GM18505 (cell line): ENCODE results near the gene ZNF628.

Experiments
- ATAC-seq: cut with Tn5 transposase; IDR thresholded peaks from one replicate; pipeline ENCODE4 v1.9.1; 2021; ENCODE audit not compliant: unreplicated experiment
- POLR2A ChIP-seq: IDR thresholded peaks from 4 replicates; pipeline ENCODE4 v1.6.1; 2011; ENCODE audit warnings: borderline replicate concordance; ENCODE audit not compliant: insufficient read depth, insufficient read length; ENCODE audit errors: extremely low read depth

The ZNF628 gene

GRCh38 chr19:55455576-55456235 is 20.7 kb upstream of the ZNF628 start:
- no peak for ATAC-seq
- TF ChIP-seq POLR2A, result no peak

DNA sequence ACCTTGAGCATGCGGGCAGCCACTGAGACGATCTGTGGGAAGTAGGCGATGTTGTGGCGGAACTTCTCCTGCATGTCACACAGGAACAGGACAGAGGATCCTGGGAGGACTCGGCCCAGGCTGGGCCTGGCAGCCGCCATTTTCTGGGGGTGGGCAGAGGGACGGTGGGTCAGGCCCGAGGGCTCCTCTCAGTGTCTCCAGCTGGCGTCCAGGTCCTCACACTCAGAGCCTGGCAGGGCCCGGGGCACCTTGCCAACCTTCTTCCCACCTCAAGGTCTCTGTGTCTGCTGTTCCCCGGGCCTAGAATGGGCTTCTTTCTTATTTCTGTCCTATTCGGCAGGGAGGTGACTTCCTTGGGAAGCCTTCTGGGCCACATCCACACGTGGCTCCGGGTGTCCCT is 20.1 kb upstream of the ZNF628 start:
- ATAC-seq, result no peak
- TF ChIP-seq POLR2A, result no peak

- ATAC-seq, result no peak
- TF ChIP-seq POLR2A, result no peak
These were observed 18.5 kb upstream of the ZNF628 start for GRCh38 chr19:55457683-55458457.

GRCh38 chr19:55459551-55459949 is 16.9 kb upstream of the ZNF628 start:
- no peak for ATAC-seq
- no peak for TF ChIP-seq POLR2A

DNA sequence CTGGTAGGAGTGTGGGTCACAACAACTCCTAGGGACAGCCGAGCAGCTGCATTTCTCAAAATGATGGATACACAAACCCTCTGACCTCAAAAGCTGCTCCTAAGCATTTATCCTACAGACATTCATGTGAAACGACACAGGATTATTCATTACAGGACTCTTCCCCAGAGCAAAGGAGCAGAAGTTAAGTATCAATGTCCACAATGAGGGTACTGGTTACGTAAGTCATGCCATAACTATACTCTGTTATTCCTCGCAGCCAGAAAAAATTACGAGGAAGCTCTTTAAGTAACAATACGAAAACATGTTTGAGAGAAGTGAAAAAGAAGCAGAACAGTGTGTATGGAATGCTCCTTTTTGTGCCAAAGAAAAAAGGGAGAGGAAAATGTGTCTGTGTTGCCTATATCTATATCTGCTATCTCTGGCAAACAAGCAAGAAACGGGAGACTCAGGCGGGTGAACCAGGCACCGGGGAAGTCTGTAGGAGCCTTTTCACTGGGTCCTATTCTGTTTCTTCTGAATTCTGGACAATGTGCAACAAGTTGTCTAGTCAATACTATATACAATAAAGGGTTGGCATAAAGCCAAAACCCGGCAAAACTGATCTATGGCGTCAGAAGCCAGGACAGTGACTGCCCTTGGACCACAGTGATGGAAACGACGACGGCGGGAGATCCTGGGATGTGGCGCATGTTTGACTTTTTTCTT is 16.3 kb upstream of the ZNF628 start:
- ATAC-seq, result no peak
- no peak for TF ChIP-seq POLR2A

DNA sequence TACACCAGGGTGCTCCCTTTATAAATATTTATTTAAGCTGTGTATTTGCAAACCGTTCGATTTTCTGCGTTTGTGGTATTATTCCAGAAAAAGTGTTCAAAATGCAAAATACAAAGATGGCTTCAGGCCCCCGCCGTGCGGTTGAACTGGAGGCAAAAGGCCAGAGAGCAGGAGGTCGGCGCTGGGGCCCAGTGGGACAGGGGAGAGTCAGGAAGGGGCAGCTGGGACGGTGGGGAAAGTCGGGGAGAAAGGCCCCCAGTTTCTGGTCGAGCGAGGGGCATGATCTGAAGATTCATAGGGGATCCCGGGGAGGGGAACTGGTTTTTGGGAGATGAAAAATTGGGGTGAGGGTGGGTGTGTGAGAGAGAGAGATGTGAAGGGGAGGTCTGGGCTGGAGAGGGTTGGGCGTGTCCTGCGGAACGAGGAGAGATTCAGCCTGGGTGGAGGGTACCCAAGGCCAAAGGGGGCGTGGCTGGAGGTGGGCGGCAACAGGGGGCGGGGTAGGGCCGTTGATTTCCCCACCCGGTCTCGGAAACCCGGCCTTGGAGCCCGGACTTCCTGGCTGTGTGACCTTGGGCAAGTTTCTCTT is 15.7 kb upstream of the ZNF628 start:
- TF ChIP-seq POLR2A, result no peak
- no peak for ATAC-seq

GRCh38 chr19:55461259-55461973 is 15.0 kb upstream of the ZNF628 start, which contains the start of gene ISOC2:
ISOC2 (minus strand) TSS chr19:55461642; CDS start chr19:55456486, 5,156 bp downstream.
- peak; percentile 89 for ATAC-seq
- TF ChIP-seq POLR2A, result peak; percentile 65

GRCh38 chr19:55461974-55462626 is 14.3 kb upstream of the ZNF628 start:
- TF ChIP-seq POLR2A, result no peak
- ATAC-seq, result no peak

- TF ChIP-seq POLR2A, result no peak
- ATAC-seq, result no peak
These were observed 13.7 kb upstream of the ZNF628 start for GRCh38 chr19:55462722-55463121.

DNA sequence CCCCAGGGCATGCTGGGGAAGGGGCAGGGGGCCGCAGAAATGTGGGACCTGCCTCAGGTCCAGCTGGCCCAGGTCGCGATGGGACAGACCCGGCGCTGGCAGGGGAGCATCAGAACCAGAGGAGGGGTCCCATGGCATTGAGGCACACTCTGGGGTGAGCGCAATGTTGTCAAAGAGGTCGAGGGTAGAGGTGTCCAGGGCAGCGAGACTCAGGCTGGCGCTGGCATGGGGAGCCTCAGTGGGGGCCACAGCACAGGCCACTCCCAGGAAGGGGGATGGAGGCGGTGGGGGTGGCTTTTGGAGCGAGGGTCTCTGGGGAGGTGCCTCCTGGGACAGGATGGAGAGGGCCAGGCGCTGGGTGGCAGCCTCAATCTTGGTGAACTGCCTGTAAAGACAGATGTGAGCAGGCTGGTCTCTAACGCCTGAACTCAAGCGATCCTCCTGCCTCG is 12.8 kb upstream of the ZNF628 start:
- no peak for TF ChIP-seq POLR2A
- ATAC-seq, result no peak

DNA sequence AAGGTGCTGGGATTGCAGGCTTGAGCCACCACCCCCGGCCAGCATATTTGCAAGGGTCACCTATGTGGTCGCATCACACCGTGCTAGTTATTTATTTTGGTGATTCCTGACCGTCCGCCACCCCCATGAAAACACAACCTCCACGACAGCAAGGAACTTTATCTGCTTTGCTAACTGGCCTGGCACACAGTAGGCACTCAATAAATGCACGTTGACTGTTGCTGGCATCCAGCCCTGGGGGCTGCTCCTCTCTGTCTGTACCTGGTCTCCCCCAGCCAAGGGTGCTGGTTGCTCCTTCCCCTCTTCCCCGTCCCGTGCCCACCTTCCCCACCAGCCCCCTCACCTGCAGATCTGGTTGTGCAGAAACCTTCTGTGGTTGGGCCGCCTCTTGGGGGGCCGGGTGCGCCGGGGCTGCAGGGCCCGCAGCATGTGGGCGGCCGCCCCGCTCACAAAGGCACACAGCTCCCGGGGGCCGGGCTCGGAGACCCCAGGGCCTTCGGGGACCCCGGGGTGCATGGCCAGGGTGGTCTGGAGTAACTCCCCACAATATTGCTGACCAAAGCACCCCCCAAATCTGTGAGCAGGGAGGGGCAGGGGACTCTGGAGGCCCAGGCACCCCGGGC is 12.3 kb upstream of the ZNF628 start:
- no peak for ATAC-seq
- TF ChIP-seq POLR2A, result no peak

DNA sequence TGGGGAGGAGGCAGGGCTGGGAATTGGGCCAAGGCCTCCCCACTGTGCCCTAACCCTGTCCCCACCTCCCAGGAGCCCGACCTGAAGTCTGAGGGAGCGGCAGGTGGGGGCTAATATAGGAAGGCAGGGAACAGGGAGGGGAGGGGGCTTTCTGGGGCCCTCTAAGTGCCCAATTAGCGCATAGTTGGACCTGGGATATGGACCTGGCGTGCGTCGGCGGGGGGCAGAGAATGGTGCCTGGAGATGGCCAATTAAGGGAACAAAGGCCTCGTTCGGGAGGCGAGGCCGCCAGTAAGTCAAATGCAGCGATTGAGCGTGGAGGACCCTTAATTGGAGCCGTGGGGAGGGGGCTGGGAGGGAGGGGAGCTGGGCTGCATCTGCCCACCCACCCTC is 11.8 kb upstream of the ZNF628 start, which contains the start of gene C19orf85:
C19orf85 (minus strand) TSS at position 90 of the 393 bp plus-strand sequence. CDS start 197 bp downstream, outside the sequence.
- ATAC-seq, result no peak
- no peak for TF ChIP-seq POLR2A

- TF ChIP-seq POLR2A, result no peak
- ATAC-seq, result no peak
These were observed 10.8 kb upstream of the ZNF628 start for GRCh38 chr19:55465460-55466240.
